NCI-H524 (cell line): Measurements from ENCODE around the gene ESPL1.
"Not testable (repeated sequence)": the region's sequence is repeated elsewhere in the genome, so short reads cannot be mapped to it uniquely, and the experiment has no call there.

Experiments
- DNase-seq, 2 experiments: peaks; one replicate each; lab custom pipeline; 2025; lab: John Stamatoyannopoulos, UW

ESPL1 gene

GRCh38 chr12:53259891-53260290, 8.2 kb upstream of the ESPL1 start:
- no peak for DNase-seq

GRCh38 chr12:53265783-53266182, 2.3 kb upstream of the ESPL1 start:
- no peak for DNase-seq

GRCh38 chr12:53267306-53267998, 647 bp upstream of the ESPL1 start:
- DNase-seq = no peak

GRCh38 chr12:53268630-53269562, 797 bp downstream of the ESPL1 start:
- no peak for DNase-seq

GRCh38 chr12:53274445-53274844, 6.3 kb downstream of the ESPL1 start:
- no peak for DNase-seq

- no peak for DNase-seq
Measured at GRCh38 chr12:53276511-53276910, 8.4 kb downstream of the ESPL1 start.

- DNase-seq = no peak
Measured at GRCh38 chr12:53277981-53278380, 9.9 kb downstream of the ESPL1 start.

- DNase-seq = no peak
Measured at GRCh38 chr12:53279283-53279869, 11.3 kb downstream of the ESPL1 start.

- DNase-seq = no peak
Measured at GRCh38 chr12:53279888-53280498, 11.9 kb downstream of the ESPL1 start.

- no peak for DNase-seq
Measured at GRCh38 chr12:53286448-53286847, 18.3 kb downstream of the ESPL1 start.

GRCh38 chr12:53287741-53288216, 19.7 kb downstream of the ESPL1 start:
- peak; percentile 33 to 46 for DNase-seq

GRCh38 chr12:53288322-53288721, 20.2 kb downstream of the ESPL1 start:
- no peak for DNase-seq

GRCh38 chr12:53289891-53290290, 21.8 kb downstream of the ESPL1 start:
- no peak for DNase-seq

- no peak for DNase-seq
Measured at GRCh38 chr12:53290661-53291060, 22.6 kb downstream of the ESPL1 start.

- DNase-seq = no peak
Measured at GRCh38 chr12:53292426-53292825, 24.3 kb downstream of the ESPL1 start.

GRCh38 chr12:53295070-53295890, 27.2 kb downstream of the ESPL1 start, which contains the start of gene PFDN5:
Gene PFDN5, plus strand, starts transcription at chr12:53295542. Its CDS starts 26 bp downstream, at chr12:53295568.
- peak; percentile 56 to 79 for DNase-seq

GRCh38 chr12:53295891-53296219, 27.8 kb downstream of the ESPL1 start:
- no peak for DNase-seq

- not testable (repeated sequence) for DNase-seq
Measured at GRCh38 chr12:53297106-53297505, 29.0 kb downstream of the ESPL1 start.

- no peak for DNase-seq
Measured at GRCh38 chr12:53298164-53298563, 30.1 kb downstream of the ESPL1 start.

- DNase-seq = no peak
Measured at GRCh38 chr12:53299101-53299453, 31.0 kb downstream of the ESPL1 start.

- peak; percentile 69 to 85 for DNase-seq
Measured at GRCh38 chr12:53299454-53300180, 31.5 kb downstream of the ESPL1 start, which contains the start of gene MYG1. Gene MYG1, plus strand, starts transcription at chr12:53299695. Its CDS starts 43 bp downstream, at chr12:53299738.
